Neural cell (in vitro differentiated cells): ENCODE data around the gene ZHX3. TPM values are rescaled to one million over a fixed set of nuclear protein-coding genes. Genes with fewer than 3 reads are reported as not detected.

Experiments
- H2AFZ ChIP-seq: fragments of 200-600, 300-800 bp; sonication (generic), shearing (Covaris generic); 2 replicates; pipeline ENCODE4 v1.6.0; 2014; ENCODE audit warnings: low read depth, mild to moderate bottlenecking, antibody characterized with exemption, low read length, moderate library complexity
- H3F3A ChIP-seq: fragments of 200-600 bp; shearing (Covaris generic); 2 replicates; pipeline ENCODE4 v1.6.1; 2016; ENCODE audit warnings: mild to moderate bottlenecking, moderate library complexity, mixed read lengths, antibody characterized with exemption, low read length; ENCODE audit not compliant: insufficient read depth, poor library complexity, severe bottlenecking
- H3K27ac ChIP-seq: fragments of 200-600, 300-800 bp; sonication (generic), shearing (Covaris generic); 2 replicates; pipeline ENCODE4 v1.5.1; 2014; ENCODE audit warnings: mild to moderate bottlenecking, low read length, moderate library complexity
- H3K27me3 ChIP-seq: fragments of 300-800, 200-600 bp; sonication (generic), shearing (Covaris generic); 2 replicates; pipeline ENCODE4 v1.6.0; 2014; ENCODE audit warnings: mild to moderate bottlenecking, low read depth, low read length, moderate library complexity; ENCODE audit not compliant: insufficient read depth
- H3K36me3 ChIP-seq: fragments of 300-800, 200-600 bp; sonication (generic), shearing (Covaris generic); 2 replicates; pipeline ENCODE4 v1.5.1; 2014; ENCODE audit warnings: mild to moderate bottlenecking, antibody characterized with exemption, low read length, moderate library complexity; ENCODE audit not compliant: insufficient read depth
- H3K4me2 ChIP-seq: fragments of 300-800, 200-600 bp; sonication (generic), shearing (Covaris generic); 2 replicates; pipeline ENCODE4 v1.6.0; 2014; ENCODE audit warnings: mild to moderate bottlenecking, low read length
- H3K4me3 ChIP-seq: fragments of 300-800, 200-600 bp; sonication (generic), shearing (Covaris generic); 2 replicates; pipeline ENCODE4 v1.5.1; 2014; ENCODE audit warnings: mild to moderate bottlenecking, low read length, moderate library complexity
- H3K79me2 ChIP-seq: fragments of 200-600 bp; shearing (Covaris generic); replicated peaks from 2 replicates; pipeline ENCODE4 v1.6.0; 2014; ENCODE audit warnings: mild to moderate bottlenecking, low read length, moderate library complexity; ENCODE audit not compliant: insufficient read depth
- H3K9ac ChIP-seq: fragments of 300-800, 200-600 bp; sonication (generic), shearing (Covaris generic); 2 replicates; pipeline ENCODE4 v1.6.1; 2016; ENCODE audit warnings: mild to moderate bottlenecking, low read length, mixed read lengths
- H3K9me2 ChIP-seq: fragments of 200-600 bp; shearing (Covaris generic); 2 replicates; pipeline ENCODE4 v1.6.1; 2016; ENCODE audit warnings: mild to moderate bottlenecking, low read length, mixed read lengths; ENCODE audit not compliant: insufficient read depth
- H3K9me3 ChIP-seq: fragments of 200-600, 300-800 bp; sonication (generic), shearing (Covaris generic); 2 replicates; pipeline ENCODE4 v1.6.1; 2016; ENCODE audit warnings: mild to moderate bottlenecking, mixed run types, low read length, moderate library complexity, mixed read lengths
- H4K20me1 ChIP-seq: fragments of 200-600 bp; shearing (Covaris generic); 2 replicates; pipeline ENCODE4 v1.6.1; 2016; ENCODE audit warnings: mild to moderate bottlenecking, mixed run types; ENCODE audit not compliant: insufficient read depth
- CTCF ChIP-seq: fragments of 450-650 bp; IDR thresholded peaks from 2 replicates; pipeline ENCODE4 v1.5.1; 2014; ENCODE audit warnings: antibody characterized with exemption, mild to moderate bottlenecking, moderate library complexity; ENCODE audit not compliant: poor library complexity, severe bottlenecking
- EP300 ChIP-seq: fragments of 450-650 bp; conservative IDR thresholded peaks from 2 replicates; pipeline ENCODE4 v1.6.1; 2014; ENCODE audit warnings: antibody characterized with exemption, mild to moderate bottlenecking, moderate library complexity; ENCODE audit not compliant: poor library complexity, severe bottlenecking
- EZH2 ChIP-seq: fragments of 200-600, 300-800 bp; shearing (Covaris generic), sonication (generic); IDR thresholded peaks from 2 replicates; pipeline ENCODE4 v1.6.1; 2014; ENCODE audit warnings: antibody characterized with exemption, low read length, borderline replicate concordance, mild to moderate bottlenecking; ENCODE audit not compliant: insufficient read depth, poor library complexity, severe bottlenecking
- MXI1 ChIP-seq: fragments of 450-650 bp; conservative IDR thresholded peaks from 2 replicates; pipeline ENCODE4 v1.6.1; 2014; ENCODE audit warnings: antibody characterized with exemption, mild to moderate bottlenecking; ENCODE audit not compliant: poor library complexity, severe bottlenecking
- POLR2AphosphoS5 ChIP-seq: IDR thresholded peaks from 2 replicates; pipeline ENCODE4 v1.6.1; 2012
- RAD21 ChIP-seq: fragments of 450-650 bp; conservative IDR thresholded peaks from 2 replicates; pipeline ENCODE4 v1.6.1; 2014; ENCODE audit warnings: antibody characterized with exemption, mild to moderate bottlenecking, moderate library complexity
- REST ChIP-seq: IDR thresholded peaks from 2 replicates; pipeline ENCODE4 v1.6.1; 2012; ENCODE audit warnings: borderline replicate concordance
- SMC3 ChIP-seq: fragments of 450-650 bp; conservative IDR thresholded peaks from 2 replicates; pipeline ENCODE4 v1.6.1; 2014; ENCODE audit warnings: antibody characterized with exemption, mild to moderate bottlenecking, moderate library complexity; ENCODE audit not compliant: poor library complexity
- TAF1 ChIP-seq: IDR thresholded peaks from 2 replicates; pipeline ENCODE4 v1.6.1; 2012; ENCODE audit warnings: low read depth
- polyA plus RNA-seq: library from polyadenylated mRNA; depleted of rRNA; stranded (reverse); fragments of >200 nt; gene quantifications from 2 replicates; pipeline ENCODE4 v1.2.3, GENCODE V29; 2014

ZHX3 gene
- polyA plus RNA-seq, 1 donor from 2014 or later, result 10.3 TPM

GRCh38 chr20:41158082-41158625 is 159.4 kb downstream of the ZHX3 start:
- Histone ChIP-seq H3K27me3 (no peaks in the 10 kb centered on the region), H2AFZ (no peak overlapping the region), H4K20me1 (peaks cover 13% of the 10 kb centered on the region), H3K4me3 (no peak overlapping the region), H3K9me2 (no peaks in the 10 kb centered on the region), H3K9me3 (no peaks in the 10 kb centered on the region), H3F3A (no peaks in the 10 kb centered on the region), H3K27ac (no peak overlapping the region), H3K79me2 (peaks cover 47% of the 10 kb centered on the region), H3K4me2 (no peak overlapping the region), H3K36me3 (no peaks in the 10 kb centered on the region), H3K9ac (no peak overlapping the region)
- TF ChIP-seq RAD21 (no peak), EZH2 (no peak), MXI1 (no peak), POLR2AphosphoS5 (no peak), SMC3 (no peak), EP300 (no peak), CTCF (no peak), TAF1 (no peak), REST (no peak)

GRCh38 chr20:41155261-41155660 is 162.3 kb downstream of the ZHX3 start:
- Histone ChIP-seq H3K9ac (no peak overlapping the region), H3K9me3 (no peaks in the 10 kb centered on the region), H3K27ac (no peak overlapping the region), H4K20me1 (peaks cover 30% of the 10 kb centered on the region), H3K4me3 (no peak overlapping the region), H3K4me2 (no peak overlapping the region), H2AFZ (no peak overlapping the region), H3K9me2 (no peaks in the 10 kb centered on the region), H3K79me2 (peaks cover 76% of the 10 kb centered on the region), H3K36me3 (no peaks in the 10 kb centered on the region), H3F3A (no peaks in the 10 kb centered on the region), H3K27me3 (no peaks in the 10 kb centered on the region)
- TF ChIP-seq SMC3 (no peak), TAF1 (no peak), MXI1 (no peak), EZH2 (no peak), CTCF (no peak), EP300 (no peak), RAD21 (no peak), REST (no peak), POLR2AphosphoS5 (no peak)
